GM12878 (cell line): ENCODE data around the gene NINJ1. TPM values are rescaled to one million over a fixed set of nuclear protein-coding genes. Genes with fewer than 3 reads are reported as not detected.

Experiments used
- ATAC-seq: fragments of 200-7000 bp; cut with Tn5 transposase; 3 replicates; pipeline ENCODE4 v1.9.1; 2020; ENCODE audit warnings: mild to moderate bottlenecking, moderate library complexity
- BruUV-seq: library from RNA; stranded (reverse); fragments of 400-500 nt; replicated peaks from 2 replicates; lab custom pipeline; 2021; lab: Mats Ljungman, UMichigan
- CTCF ChIA-PET: fragments of 300-600 bp; sonication (Branson Sonifier 250); formaldehyde crosslinking; extraction: SDS; loops from one replicate; lab custom pipeline; 2021; ENCODE audit warnings: inconsistent platforms; lab: Yijun Ruan, JAX
- POLR2A ChIA-PET: fragments of 350-600 bp; formaldehyde crosslinking; extraction: SDS; loops from one replicate; lab custom pipeline; 2021; ENCODE audit warnings: inconsistent platforms; lab: Charles Lee
- RAD21 ChIA-PET: fragments of 300-600 bp; sonication (Branson Sonifier 250); formaldehyde crosslinking; loops from one replicate; lab custom pipeline; 2023; ENCODE audit warnings: antibody characterized with exemption; ENCODE audit not compliant: unreplicated experiment; lab: Charles Lee
- SMC1A ChIA-PET: fragments of 300-600 bp; sonication (Branson Sonifier 250); formaldehyde crosslinking; loops from one replicate; lab custom pipeline; 2023; ENCODE audit not compliant: unreplicated experiment, uncharacterized antibody; lab: Charles Lee
- DNase-seq: peaks from one replicate; pipeline ENCODE4 v3.0.0-alpha.2; 2011; ENCODE audit warnings: low read depth, low spot score
- FAIRE-seq: peaks from 3 replicates; lab custom pipeline; 2011; peaks lifted over from hg19 to GRCh38; lab: Jason Lieb, UNC
- H2AFZ ChIP-seq: 2 replicates; pipeline ENCODE4 v1.6.0; 2011; ENCODE audit warnings: low read depth, low read length, control low read depth; ENCODE audit not compliant: control insufficient read depth
- H3K27ac ChIP-seq: 2 replicates; pipeline ENCODE4 v1.5.1; 2011; ENCODE audit warnings: control low read depth; ENCODE audit not compliant: control insufficient read depth, insufficient read depth
- H3K27me3 ChIP-seq, 2 experiments: replicated peaks in 1 of 2; 2 replicates each; pipeline versions ENCODE4 v1.6.0 to v1.6.1; 2011; ENCODE audit warnings: low read length in 1 of 2; ENCODE audit not compliant: control insufficient read depth in 2 of 2, insufficient read depth in 2 of 2
- H3K36me3 ChIP-seq, 2 experiments: 2 replicates each; pipeline ENCODE4 v1.5.1; 2011; ENCODE audit warnings: low read length in 1 of 2; ENCODE audit not compliant: control insufficient read depth in 2 of 2, insufficient read depth in 2 of 2
- H3K4me1 ChIP-seq: 2 replicates; pipeline ENCODE4 v1.6.1; 2011; ENCODE audit warnings: mild to moderate bottlenecking, low read length, moderate library complexity, mixed read lengths; ENCODE audit not compliant: control insufficient read depth, insufficient read depth
- H3K4me2 ChIP-seq: 2 replicates; pipeline ENCODE4 v1.6.0; 2011; ENCODE audit warnings: control low read depth; ENCODE audit not compliant: control insufficient read depth, insufficient read depth
- H3K4me3 ChIP-seq: fragments of 200-600 bp; sonication (generic); 2 replicates; pipeline ENCODE4 v1.5.1; 2016
- H3K79me2 ChIP-seq: 2 replicates; pipeline ENCODE4 v1.6.0; 2011; ENCODE audit warnings: low read length; ENCODE audit not compliant: control insufficient read depth, insufficient read depth
- H3K9ac ChIP-seq: 2 replicates; pipeline ENCODE4 v1.8.0; 2011; ENCODE audit warnings: low read length, control low read depth, mixed read lengths; ENCODE audit not compliant: control insufficient read depth, insufficient read depth
- H3K9me3 ChIP-seq: replicated peaks from 3 replicates; pipeline ENCODE4 v1.5.1; 2011; ENCODE audit warnings: mild to moderate bottlenecking, low read length; ENCODE audit not compliant: control insufficient read depth, insufficient read depth
- H4K20me1 ChIP-seq: 2 replicates; pipeline ENCODE4 v1.6.0; 2011; ENCODE audit not compliant: control insufficient read depth, insufficient read depth
- MEF2B ChIP-seq: fragments of 450-650 bp; IDR thresholded peaks from 2 replicates; pipeline ENCODE4 v1.6.1; 2018; ENCODE audit warnings: mild to moderate bottlenecking, moderate library complexity; ENCODE audit not compliant: partially characterized antibody, poor library complexity, severe bottlenecking
- MYC ChIP-seq: IDR thresholded peaks from 2 replicates; pipeline ENCODE4 v1.6.1; 2011; ENCODE audit warnings: mild to moderate bottlenecking, low read length, moderate library complexity, inconsistent platforms; ENCODE audit not compliant: insufficient read depth, insufficient replicate concordance, insufficient read length, severe bottlenecking
- PRDM15 ChIP-seq: fragments of 450-650 bp; formaldehyde crosslinking; IDR thresholded peaks from 2 replicates; pipeline ENCODE4 v1.4.0; 2020; ENCODE audit warnings: mild to moderate bottlenecking, moderate library complexity
- RCOR1 ChIP-seq: conservative IDR thresholded peaks from 2 replicates; pipeline ENCODE4 v1.6.1; 2012; ENCODE audit warnings: low read depth, low read length, improper control_type of control experiment
- REST ChIP-seq: IDR thresholded peaks from 2 replicates; pipeline ENCODE4 v1.6.1; 2012; ENCODE audit warnings: mild to moderate bottlenecking, low read depth, low read length
- RUNX3 ChIP-seq: IDR thresholded peaks from 2 replicates; pipeline ENCODE4 v1.6.1; 2012; ENCODE audit warnings: low read length, inconsistent platforms
- STAT1 ChIP-seq: fragments of 450-650 bp; conservative IDR thresholded peaks from 2 replicates; pipeline ENCODE4 v1.6.1; 2014; ENCODE audit warnings: antibody characterized with exemption, mild to moderate bottlenecking
- SUPT20H ChIP-seq: IDR thresholded peaks from 2 replicates; pipeline ENCODE4 v1.6.1; 2011; ENCODE audit warnings: low read depth, mild to moderate bottlenecking, low read length, moderate library complexity, borderline replicate concordance; ENCODE audit not compliant: control insufficient read depth
- ZNF24 ChIP-seq: fragments of 450-650 bp; IDR thresholded peaks from 2 replicates; pipeline ENCODE4 v1.6.1; 2017; ENCODE audit warnings: antibody characterized with exemption, mild to moderate bottlenecking
- WGBS: methylation state at CpG from one replicate; pipeline ENCODE4 v1.1.6; 2016; ENCODE audit warnings: low lambda C conversion rate; ENCODE audit not compliant: insufficient replicate concordance, insufficient coverage; ENCODE audit errors: missing lambda C conversion rate; 5-methylcytosine and 5-hydroxymethylcytosine counted together
- in situ Hi-C: fragments of 300-500 bp; cut with MboI; formaldehyde crosslinking; loops from 9 replicates; pipeline ENCODE4 v1.14.3; 2018; ENCODE audit warnings: mixed read lengths
- intact Hi-C: fragments of 100-400 bp; cut with micrococcal nuclease; formaldehyde crosslinking; loops from one replicate; pipeline ENCODE4 v1.14.2; 2022; ENCODE audit not compliant: unreplicated experiment
- polyA plus RNA-seq, 11 experiments: library from polyadenylated mRNA; depleted of rRNA in 4 of 11; unstranded in 6 of 11; stranded (reverse) in 5 of 11; fragments of >200 nt; fragmentation: Nextera tagmentation in 4 of 11; fragmentation: Illumina TruSeq in 1 of 11; extraction: Ambion mirVana in 4 of 11; extraction: Trizol in 1 of 11; gene quantifications; 1 replicate in 1 of 11; 2 replicates in 10 of 11; pipeline versions ENCODE4 v1.2.1 to v1.2.3, GENCODE V29; 2011 to 2016; ENCODE audit warnings: inconsistent platforms in 2 of 11, missing spikeins in 2 of 11, low read depth in 1 of 11
- total RNA-seq, 4 experiments: library from RNA; depleted of rRNA in 3 of 4; stranded (reverse); fragments of >200 nt in 3 of 4; fragmentation: Illumina TruSeq in 1 of 4; extraction: Trizol in 1 of 4; gene quantifications; 2 replicates each; pipeline versions ENCODE4 v1.2.1 to v1.2.3, GENCODE V29; 2013 to 2021

NINJ1 gene
- total and polyA plus RNA-seq, 10 of the 15 experiments (the other 5 are each of a cell fraction or from before 2014, with no cell fraction given) = 0.64 to 33.5 (median 17.1) TPM

GRCh38 chr9:93137362-93137761, 3.3 kb upstream of the NINJ1 start:
- 64% methylated on average over 11 of the region's 11 CpGs for WGBS
- FAIRE-seq (no peak), ATAC-seq (no peak), DNase-seq (no peak)
- Histone ChIP-seq H3K27ac (no peak overlapping the region), H3K4me2 (no peak overlapping the region), H3K4me1 (peaks cover 18% of the 10 kb centered on the region), H3K79me2 (peaks cover 7% of the 10 kb centered on the region), H3K4me3 (no peak overlapping the region), H3K9ac (no peak overlapping the region), H3K27me3 (no peaks in the 10 kb centered on the region; a peak in 1 of 4 replicates), H2AFZ (no peak overlapping the region), H3K9me3 (no peaks in the 10 kb centered on the region), H3K36me3 (no peaks in the 10 kb centered on the region), H4K20me1 (no peaks in the 10 kb centered on the region)
- CTCF ChIA-PET = interaction anchor here (1.1 to 1.5 kb wide), 2 partner anchors 17 to 134 kb away, joined by 3 read pairs; no protein-coding TSS in a partner anchor
- SMC1A ChIA-PET = no interaction called here
- peak; percentile 48 for TF ChIP-seq MEF2B
- no peak for TF ChIP-seq STAT1
- POLR2A ChIA-PET = no interaction called here
- BruUV-seq = no TSS peak
- intact Hi-C loops (no loop called here), in situ Hi-C loops (no loop called here)
- RAD21 ChIA-PET = interaction anchor here (1.3 kb wide), 1 partner anchor 40 kb away, joined by 3 read pairs; no protein-coding TSS in a partner anchor

GRCh38 chr9:93136011-93136440, 2.0 kb upstream of the NINJ1 start:
- H3K9me3 ChIP-seq = no peaks in the 10 kb centered on the region
- TF ChIP-seq MYC = no peak
- no peak for TF ChIP-seq RUNX3
- TF ChIP-seq RCOR1 = no peak
- TF ChIP-seq REST = no peak
- no peak for TF ChIP-seq PRDM15
- no peak for TF ChIP-seq STAT1
- TF ChIP-seq ZNF24 = no peak
- no peak for TF ChIP-seq SUPT20H

More at GRCh38 chr9:93136011-93136440, 2.0 kb upstream of the NINJ1 start:
- RAD21 ChIA-PET = no interaction called here
- Histone ChIP-seq H3K9ac (no peak overlapping the region), H4K20me1 (no peaks in the 10 kb centered on the region), H3K27ac (no peak overlapping the region), H3K27me3 (no peaks in the 10 kb centered on the region; a peak in 1 of 4 replicates), H3K4me1 (peaks cover 28% of the 10 kb centered on the region), H3K4me2 (no peak overlapping the region), H3K79me2 (peaks cover 12% of the 10 kb centered on the region), H3K36me3 (no peaks in the 10 kb centered on the region), H3K4me3 (no peak overlapping the region), H2AFZ (no peak overlapping the region)
- in situ Hi-C loops (no loop called here), intact Hi-C loops (no loop called here)
- SMC1A ChIA-PET = interaction anchor here (1.4 kb wide), 1 partner anchor 27 kb away, joined by 4 read pairs; no protein-coding TSS in a partner anchor
- no TSS peak for BruUV-seq
- 33% methylated on average over 10 of the region's 11 CpGs for WGBS
- no peak for ATAC-seq
- no peak for DNase-seq
- no peak for FAIRE-seq
- CTCF ChIA-PET = interaction anchor here (1.6 kb wide), 1 partner anchor 18 kb away, joined by 6 read pairs; no protein-coding TSS in a partner anchor
- POLR2A ChIA-PET = interaction anchor here (1.3 kb wide), 1 partner anchor 40 kb away, joined by 4 read pairs; the partner anchor contains the start of gene CARD19
